GM18873 (cell line): ENCODE data around the gene ABL1.
"Not testable (repeated sequence)": the region's sequence is repeated elsewhere in the genome, so short reads cannot be mapped to it uniquely, and the experiment has no call there.

Source experiments
- ATAC-seq: cut with Tn5 transposase; IDR thresholded peaks from one replicate; pipeline ENCODE4 v1.9.1; 2021; ENCODE audit warnings: mild to moderate bottlenecking, moderate library complexity, moderate number of reproducible peaks; ENCODE audit not compliant: unreplicated experiment, low FRiP score

The ABL1 gene

DNA sequence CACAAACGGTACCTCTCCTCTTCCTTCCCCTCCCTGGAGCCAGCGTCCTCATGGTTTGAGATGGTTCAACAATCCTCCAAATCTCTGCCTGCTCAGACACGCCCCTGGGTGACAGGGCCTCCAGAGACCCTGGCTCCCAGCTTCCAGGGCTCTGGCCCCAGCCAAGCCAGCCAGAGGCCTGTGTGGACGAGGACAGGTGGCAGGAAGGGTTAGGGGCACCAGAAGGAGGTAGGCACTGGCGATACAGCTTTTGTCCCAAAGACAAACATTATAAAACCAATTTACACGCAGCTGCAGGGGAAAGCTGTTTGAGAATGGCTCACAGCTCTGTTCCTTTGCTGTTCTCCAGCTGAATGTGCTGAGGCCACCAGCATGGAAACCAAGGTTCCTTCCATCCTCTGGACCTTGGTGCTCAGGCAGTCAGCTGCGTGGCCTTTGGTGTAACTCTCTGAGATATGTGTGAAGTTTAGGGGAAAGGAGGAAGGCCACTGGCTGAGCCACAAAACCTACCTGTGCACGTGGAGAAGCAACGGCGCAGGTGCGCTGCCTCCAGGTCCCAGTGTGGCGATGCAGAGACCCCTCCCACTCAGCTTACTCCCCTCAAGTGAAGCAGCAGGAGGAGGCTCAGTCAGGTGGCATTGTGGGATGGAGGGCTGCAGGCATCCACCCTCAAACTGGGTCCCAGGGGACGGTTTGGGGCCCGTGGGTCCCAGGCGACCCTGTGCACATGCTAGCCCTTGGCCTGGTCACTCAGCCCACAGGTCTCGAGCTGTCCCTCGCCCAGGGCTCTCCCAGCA lies 65.8 kb downstream of the ABL1 start:
- ATAC-seq = no peak

DNA sequence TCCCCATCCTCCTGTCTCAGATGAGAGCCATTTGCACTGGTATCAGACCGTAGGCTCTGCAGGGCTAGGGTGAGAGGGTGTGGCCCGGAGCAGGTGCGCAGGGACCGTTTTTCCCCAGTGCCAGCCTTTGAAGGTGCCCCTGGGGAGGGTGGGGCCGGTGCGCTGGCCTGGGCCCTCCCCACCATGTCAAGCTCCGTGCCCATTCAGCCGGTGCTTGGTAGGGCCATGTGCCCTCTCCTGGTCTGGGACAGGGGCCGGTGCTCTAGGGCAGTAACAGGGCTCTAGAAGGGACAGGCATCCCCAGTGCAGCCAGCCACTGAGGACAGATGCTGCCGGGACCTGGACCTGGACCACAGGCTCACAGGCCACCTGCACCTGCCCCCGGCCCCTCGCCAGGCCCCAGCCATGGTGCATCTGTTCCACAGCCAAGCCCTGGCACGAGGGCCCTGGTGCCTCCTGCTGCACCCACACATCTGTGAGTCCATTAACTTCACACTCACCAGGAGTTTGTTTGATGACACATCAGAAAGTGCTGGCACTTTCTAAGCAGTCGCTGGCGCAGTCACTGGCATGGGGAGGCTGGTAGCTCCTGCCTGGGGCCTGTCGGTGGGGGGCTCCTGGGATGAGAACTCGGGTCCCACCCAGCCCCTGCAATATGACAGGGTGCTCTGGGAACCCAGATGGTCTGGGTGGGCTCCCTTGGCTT lies 66.6 kb downstream of the ABL1 start:
- ATAC-seq = no peak

DNA sequence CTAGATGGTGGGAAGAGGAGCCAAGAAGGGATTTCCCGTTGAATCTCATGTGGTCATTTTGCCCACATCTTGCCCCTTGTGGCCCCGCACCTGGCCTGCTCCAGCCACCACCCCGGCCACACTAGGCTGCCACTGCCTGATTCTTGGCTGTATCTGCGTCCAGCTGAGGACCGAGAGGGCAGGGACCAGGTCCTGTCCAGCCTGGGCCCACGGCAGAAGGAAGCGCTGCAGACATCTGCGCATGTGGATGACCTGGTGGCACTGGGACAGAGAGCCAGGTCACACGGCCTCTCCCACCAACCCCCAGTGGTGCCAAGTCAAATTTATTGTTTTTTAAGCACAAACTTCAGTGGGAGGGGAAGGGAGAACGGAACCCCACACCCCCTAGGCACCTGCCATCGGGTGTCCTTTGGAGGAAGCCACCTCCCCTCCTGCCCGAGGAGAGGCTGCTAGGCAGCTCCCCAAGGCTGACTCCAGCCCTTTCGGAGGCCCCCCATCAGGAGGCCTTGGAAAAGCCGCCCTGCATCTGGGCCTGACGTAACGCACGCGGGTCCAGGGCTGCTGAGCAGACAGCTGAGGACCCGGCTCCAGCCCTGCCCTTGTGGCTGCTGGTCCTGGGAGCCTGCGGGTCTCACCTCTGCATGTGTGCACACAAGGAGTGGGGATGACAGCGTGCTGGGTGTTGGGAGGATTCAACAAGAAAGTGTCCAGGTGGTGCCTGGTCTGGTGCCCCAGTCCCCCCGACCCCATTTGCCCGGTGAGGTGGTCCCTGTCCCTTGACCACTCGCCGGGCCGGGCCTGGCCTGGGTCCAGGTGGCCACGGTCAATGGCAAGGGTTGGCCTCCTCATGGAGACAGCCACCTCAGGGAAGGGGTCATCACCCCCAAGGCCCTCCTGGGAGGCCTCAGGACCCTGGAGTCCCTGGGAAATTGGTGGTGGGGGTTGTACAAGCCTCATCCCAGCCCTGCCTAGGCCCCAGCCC lies 67.4 kb downstream of the ABL1 start:
- ATAC-seq = no peak

DNA sequence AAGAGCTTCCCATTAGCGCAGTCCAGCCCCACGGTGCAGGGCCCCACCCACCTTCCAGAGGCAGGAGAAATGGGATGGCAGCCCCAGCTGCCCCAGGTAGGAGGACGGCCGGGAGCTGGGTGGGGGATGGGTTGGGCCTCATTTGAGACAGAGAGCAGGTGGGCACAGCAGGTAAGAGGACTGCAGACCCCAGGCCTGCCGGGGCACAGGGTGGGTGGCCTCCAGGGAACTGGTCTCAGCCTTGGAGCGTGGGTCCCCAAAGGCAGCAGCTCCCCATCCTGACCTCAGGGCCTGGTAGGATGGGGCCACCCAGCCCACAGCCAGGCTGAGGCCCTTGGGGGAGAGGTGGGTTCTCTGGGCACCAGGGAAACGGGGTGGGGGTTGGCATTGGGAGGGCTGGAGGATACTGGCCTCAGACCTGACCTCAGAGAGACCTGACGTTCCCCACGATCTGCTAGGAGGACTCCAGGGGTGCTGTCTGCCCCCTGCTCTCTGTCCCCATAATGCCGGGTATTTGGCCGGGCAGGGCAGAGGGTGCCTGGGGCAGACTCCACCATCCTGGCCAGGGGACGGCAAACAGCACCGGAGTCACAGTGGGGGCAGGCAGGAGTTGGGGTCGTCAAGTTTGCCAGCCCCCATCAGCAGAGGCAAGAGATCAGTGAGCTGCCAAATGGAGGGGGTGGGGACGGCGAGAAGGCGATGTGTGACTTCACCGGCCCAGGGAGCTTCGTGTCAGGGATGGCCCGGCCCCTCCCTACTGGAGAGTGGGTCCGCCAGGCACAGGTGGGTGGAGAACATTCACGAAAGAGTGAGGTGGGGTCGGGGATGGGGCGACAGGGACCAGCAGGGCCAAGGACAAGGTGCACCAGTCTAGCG lies 68.4 kb downstream of the ABL1 start:
- ATAC-seq = no peak

DNA sequence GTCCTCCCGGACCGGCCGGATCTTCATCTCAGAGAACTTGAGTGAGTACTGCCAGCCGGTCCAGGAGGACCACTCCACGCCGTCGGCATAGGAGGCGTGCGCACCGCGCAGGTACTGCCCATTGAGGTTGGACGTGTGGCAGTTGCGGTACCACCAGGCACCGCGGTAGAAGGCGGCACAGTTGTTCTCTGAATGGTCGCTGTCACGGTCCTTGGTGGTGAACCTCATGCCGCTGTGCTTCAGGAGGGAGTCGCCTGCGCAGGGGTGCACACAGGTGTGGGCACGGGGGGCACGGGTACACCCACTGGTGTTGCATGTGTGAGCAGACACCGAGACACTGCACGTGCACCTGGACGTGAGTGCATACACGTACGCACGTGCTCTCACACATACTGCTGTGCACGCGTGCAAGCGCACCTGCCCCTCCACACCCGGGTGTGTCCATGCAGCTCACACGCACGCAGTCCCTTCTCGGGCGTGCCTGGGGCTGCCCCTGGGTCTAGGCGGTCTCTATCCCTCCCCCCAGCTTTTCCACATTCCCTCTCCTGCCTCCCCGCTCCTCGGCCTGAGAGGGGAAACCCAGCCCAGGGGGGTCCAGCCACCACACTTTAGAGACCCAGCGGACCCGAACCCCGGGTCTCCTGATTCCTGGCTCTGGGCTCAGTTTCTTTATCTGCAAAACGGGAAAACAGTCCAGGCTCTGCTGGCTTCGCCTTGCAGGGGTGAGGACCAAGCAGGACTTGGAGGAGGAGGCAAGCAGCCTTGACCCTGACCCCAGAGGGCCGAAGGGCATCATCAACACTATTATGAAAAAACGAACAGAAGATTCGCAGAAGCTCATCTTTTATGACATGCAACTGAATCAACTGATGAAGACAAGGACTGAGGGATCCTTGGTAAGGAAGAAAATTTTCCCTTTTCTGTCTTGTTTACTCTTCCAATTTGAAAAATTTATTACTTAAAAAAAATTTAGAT lies 69.3 kb downstream of the ABL1 start:
- ATAC-seq = no peak

DNA sequence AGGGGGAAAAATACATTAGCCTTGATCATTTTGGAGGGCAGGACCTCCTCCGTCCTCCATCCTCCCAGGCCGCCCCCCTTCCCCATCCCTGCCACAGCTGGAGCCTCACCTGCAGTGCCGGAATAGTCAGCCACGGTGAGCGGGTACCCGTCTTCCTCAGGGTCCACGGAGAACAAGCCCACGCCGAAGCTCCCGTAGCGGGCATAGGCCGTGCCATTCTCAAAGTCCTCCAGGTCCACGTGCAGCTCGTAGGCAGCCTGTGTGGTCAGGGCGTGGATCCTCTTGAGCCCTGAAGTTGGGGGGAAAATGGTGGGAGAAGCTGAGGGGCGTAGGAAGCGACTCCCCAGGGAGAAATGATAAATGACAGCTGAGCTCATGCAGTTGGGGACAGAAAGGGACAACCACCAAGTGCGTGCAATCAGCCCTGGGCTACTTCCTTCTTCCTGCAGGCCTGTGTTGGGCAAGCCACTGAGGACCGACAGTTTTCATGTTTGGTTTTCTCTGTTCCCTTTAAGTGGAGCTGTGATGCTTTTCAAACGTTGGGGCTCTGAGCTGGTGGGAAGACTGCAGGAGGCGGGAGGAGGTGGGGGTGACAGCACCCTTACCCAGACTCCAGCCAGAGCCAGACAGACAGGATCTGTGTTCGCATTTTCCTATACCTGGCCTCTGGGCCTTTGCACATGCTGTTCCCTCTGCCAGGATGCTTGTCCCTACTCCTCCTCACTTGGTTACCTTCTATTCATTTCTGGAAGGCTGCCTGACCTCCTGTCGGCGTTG lies 70.3 kb downstream of the ABL1 start:
- no peak for ATAC-seq

DNA sequence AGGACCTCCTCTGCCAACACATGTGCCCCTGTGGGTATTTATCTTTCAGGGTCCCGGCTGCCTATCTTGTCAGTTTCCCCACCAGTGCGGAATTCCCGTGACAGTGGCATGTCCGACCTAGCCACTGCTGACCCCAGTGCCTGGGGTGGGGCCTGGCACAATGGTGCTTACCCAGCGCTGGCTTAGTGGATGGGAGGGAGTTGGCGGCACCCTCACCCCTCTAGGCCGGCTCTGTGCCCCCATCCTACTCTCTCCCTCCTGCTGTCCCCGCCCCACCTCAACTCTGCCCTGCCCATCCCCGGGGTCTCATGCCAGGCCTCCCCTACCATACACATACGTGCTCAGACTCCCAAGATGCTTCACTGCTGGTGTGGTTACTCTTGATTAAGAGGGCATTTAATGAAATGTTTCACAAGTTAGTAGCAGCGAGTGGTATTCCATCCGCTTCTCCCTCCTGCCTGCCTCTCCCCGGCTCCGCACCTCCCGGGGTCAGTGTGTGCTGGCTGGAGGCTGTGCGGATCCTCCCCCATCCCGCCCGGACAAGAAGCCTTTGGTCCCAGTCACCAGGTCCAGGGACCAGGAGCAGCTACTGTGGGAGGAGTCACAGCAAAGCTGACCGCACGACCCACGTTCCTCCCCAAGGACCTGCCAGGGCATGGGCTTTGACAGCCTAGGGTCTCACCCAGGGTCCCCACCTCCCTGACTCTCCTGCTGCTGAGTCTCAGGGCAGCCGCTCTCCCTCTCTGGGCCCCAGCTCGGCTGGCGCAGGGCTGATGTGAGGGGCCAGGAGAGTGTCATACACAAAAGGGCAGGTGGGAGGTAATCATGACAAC lies 71.1 kb downstream of the ABL1 start:
- no peak for ATAC-seq

DNA sequence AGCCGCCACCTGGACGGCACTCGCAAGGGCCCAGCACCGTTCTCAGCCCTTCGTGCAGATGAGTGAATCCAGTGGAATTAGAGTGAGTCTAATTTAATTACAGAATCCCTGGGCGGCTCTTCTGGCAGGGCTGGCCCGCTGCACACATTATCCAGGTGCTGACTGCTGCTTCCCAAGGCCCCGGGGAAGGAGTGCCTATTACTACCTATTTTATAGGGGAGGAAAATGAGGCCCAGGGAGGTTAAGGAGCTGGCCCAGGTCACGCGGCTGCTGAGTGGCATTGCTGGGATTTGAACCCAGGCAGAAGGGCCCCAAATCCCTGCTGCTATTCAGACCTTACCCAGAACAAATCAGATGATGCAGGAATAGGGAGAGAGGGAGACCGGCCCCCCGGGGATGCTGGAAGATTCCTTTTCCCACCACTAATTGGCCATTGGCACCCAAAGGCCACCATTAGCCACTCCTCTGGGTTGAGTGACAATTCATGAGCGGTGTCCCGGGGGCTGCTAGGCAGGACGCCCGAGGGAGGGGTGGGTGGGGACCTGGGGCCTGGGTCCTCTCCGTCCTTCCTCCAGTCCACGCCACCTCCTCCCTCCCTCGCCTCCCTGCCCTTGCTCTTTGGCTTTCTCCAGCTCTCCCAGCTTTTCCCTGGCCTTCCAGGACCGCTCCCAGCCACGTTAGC lies 71.8 kb downstream of the ABL1 start:
- no peak for ATAC-seq

DNA sequence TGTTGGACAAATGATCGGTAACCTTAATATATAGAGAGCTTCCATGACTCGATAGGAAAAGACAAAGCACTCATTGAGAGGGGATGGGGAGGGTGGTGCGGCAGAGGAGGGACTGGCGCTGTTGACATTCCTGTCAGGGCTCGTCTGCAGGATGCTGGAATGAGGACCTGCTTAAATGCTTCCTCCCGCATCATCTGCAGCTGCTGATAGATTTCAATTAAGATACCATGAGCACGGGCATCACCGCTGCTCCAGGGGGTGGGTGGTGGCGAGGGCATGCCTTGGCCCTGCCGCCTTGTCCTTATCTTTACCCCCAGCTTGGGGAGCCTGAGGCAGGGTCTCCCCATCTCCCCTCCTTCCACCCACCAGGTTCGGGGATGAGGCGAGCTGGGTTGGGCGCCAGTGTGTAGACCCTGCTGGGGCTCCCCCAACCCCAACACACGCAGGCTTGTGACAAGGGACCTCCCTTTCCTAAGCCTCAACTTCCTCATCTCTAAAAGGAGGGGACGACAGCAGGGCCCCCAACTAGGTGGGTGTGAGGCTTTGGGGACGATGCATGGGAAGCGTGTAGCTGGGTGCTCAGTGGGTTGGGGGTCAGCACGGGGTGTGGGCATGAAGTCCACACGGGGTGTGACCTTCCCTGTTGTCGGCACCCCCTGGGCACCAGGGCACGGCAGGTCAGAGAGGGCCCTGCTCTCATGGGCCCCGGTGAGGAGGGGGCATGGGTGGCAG lies 73.3 kb downstream of the ABL1 start:
- ATAC-seq = no peak

DNA sequence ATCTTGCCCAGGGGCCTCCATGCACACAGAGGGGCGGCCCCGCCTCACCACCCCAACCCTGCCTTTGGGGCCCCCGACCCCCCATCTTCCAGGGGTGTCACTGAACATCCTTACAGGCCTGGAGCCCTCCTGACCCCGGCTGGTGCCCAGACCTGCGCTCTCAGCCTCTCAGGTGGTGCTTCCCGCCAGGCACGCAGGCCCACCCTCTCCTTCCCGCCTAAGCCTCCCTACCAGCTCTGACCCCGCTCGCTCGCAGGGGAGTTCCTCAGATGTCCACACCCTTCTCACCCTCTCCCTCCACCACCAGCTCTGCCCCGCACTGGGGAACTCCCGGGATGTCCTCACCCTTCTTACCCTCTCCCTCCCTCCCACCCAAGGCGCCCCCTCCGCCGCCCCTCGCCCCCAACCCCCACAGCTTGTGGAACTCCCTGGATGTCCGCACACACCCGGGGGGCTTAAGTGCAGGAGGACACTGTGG lies 73.9 kb downstream of the ABL1 start:
- ATAC-seq = no peak

DNA sequence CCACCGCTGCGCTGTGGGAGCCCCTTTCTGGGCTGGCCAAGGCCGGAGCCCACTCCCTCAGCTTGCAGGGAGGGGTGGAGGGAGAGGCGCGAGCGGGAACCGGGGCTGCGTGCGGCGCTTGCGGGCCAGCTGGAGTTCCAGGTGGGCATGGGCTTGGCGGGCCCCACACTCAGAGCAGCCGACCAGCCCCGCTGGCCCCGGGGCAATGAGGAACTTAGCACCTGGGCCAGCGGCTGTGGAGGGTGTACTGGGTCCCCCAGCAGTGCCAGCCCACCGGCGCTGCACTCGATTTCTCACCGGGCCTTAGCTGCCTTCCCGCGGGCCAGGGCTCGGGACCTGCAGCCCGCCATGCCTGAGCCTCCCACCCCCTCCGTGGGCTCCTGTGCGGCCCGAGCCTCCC lies 75.0 kb downstream of the ABL1 start:
- ATAC-seq = not testable (repeated sequence)

DNA sequence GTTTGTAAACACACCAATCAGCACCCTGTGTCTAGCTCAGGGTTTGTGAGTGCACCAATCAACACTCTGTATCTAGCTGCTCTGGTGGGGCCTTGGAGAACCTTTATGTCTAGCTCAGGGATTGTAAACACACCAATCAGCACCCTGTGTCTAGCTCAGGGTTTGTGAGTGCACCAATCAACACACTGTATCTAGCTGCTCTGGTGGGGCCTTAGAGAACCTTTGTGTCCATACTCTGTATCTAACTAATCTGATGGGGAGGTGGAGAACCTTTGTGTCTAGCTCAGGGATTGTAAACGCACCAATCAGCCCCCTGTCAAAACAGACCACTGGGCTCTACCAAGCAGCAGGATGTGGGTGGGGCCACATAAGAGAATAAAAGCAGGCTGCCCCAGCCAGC lies 75.6 kb downstream of the ABL1 start:
- not testable (repeated sequence) for ATAC-seq

DNA sequence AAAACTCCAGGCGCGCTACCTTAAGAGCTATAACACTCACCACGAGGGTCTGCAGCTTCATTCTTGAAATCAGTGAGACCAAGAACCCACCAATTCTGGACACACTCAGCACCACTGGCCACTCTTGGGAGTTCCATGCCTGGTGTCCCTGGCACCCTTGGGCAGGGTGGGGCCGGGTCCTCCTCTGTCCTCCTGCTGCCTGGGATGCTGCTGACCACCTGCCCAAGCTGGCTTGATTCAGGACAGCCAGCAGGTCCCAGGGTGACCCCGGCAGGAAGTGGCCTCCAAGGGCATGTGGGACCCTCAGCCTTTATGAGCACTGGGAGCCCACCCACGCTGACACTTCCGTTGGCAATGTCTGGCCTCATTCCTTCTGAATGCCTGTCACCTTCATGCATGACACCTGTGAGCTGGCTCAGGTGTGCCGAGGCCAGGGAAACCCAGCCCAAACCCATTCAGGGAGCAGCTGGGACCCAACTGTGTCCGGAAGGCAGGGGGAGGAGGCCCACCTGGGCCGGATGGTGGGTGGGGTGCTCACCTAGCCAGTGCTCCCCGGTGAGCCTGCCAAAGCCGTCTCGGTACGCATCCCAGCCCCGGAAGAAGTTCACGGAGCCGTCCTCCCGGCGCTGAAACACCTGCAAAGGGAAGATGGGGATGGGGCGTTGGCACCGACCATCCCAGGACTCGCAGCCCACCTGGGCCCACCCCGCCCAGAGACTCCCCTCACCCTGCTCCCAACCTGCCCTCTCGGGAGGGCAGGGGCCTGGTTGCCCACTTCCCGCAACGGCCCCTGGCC lies 76.4 kb downstream of the ABL1 start:
- no peak for ATAC-seq

DNA sequence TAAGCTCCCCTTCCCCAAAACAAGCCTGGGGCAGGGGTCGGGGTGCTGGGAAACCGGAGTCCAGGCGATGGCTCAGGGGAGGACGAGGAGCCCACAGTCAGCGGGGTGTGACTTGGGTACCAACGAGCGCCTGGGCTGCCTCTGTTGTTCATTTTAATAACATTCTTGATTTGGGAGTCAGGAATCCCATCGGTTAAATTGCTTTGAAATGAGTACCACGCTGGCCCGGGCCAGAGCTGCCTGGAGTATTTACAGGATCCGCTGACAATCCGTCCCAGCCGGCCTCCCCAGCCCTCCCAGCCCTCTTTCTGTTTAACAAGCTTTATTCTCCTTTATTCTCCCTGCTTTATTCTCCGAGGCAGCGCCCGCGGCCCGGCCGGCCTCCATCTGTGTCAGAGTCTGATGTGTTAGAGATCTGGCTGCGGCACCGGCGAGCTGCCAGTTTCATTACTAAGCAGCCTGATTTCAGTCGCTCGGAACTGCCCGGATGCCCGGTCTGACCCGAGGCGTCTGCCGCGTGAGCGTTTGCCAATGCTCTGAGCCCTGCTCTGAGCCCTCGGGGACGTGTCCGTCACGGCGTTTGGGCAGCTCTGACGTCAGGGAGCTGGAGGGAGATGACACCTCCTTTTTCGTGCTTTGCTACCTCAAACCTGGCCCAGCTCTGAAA lies 78.0 kb downstream of the ABL1 start:
- ATAC-seq = no peak
